ENCODE results near the gene ANO2.

ANO2 gene

DNA sequence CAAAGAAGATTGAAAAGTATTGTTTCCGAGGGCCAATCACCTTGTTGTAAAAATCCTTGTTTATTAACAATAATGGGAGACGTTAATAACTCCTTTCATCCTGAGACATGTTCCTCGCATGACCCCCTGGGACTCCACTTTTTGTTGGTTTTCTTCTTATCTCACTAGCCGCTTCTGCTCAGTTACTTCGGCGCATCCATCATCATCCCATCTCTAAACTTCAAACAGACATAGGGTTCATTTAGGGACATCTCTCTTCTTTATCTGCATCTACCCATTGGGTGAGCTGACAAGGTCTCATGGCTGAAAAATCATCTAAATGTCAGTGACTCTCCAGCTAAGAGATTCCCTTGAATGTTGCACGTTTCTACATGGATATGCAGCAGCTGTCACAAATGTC, 252.2 kb downstream of the ANO2 start:
- H3K4me3 ChIP-seq (ENCODE audit: low read depth, low read length), result no peak overlapping the region
- TF ChIP-seq, protein P1, sequence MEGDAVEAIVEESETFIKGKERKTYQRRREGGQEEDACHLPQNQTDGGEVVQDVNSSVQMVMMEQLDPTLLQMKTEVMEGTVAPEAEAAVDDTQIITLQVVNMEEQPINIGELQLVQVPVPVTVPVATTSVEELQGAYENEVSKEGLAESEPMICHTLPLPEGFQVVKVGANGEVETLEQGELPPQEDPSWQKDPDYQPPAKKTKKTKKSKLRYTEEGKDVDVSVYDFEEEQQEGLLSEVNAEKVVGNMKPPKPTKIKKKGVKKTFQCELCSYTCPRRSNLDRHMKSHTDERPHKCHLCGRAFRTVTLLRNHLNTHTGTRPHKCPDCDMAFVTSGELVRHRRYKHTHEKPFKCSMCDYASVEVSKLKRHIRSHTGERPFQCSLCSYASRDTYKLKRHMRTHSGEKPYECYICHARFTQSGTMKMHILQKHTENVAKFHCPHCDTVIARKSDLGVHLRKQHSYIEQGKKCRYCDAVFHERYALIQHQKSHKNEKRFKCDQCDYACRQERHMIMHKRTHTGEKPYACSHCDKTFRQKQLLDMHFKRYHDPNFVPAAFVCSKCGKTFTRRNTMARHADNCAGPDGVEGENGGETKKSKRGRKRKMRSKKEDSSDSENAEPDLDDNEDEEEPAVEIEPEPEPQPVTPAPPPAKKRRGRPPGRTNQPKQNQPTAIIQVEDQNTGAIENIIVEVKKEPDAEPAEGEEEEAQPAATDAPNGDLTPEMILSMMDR (IDR thresholded peaks at IDR 0.05; ENCODE audit: low read depth, low read length), result no peak

DNA sequence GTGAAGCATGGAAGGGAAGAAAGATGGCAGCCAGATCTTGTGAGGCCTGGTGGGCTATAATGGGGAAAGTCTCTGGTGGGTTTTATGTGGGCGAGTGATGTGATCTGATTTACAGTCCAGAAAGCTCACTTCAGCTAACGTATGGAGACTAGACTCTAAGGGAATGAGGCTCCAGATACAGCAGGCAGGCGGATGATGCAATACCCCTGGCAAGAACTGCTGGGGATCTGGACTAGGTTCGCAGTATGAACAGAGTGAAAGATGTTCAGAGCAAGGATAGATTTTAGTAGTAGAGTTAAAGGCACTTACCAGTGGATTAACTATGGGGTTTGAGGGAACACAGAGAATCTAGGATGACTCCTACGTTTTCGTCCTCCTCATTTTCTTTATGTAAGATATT, 253.1 kb downstream of the ANO2 start:
- H3K4me3 ChIP-seq (ENCODE audit: low read depth, low read length), result no peak overlapping the region
- TF ChIP-seq, protein P1 (IDR thresholded peaks at IDR 0.05; ENCODE audit: low read depth, low read length), result no peak

DNA sequence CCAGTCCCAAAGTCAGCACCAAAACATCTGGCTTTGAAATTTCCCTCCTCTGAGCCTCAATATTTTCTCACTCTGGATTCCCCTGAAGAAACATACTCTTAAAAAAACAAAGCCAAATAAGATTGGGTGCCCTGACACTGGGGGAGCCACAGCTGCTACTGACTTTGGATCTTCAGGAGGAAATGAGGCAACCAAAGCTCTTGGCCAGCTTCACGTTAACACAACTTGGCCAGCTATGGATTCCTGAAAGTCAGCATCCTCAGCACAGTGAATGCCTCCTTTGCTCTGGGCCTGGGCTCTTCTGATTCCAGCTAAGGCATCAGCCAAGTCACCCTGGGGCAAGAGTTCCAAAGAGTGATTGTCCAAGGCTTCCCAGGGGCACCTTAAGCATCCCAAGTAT, 254.8 kb downstream of the ANO2 start:
- TF ChIP-seq, protein P1 (IDR thresholded peaks at IDR 0.05; ENCODE audit: low read depth, low read length), result no peak
- no peak overlapping the region for H3K4me3 ChIP-seq (ENCODE audit: low read depth, low read length)

DNA sequence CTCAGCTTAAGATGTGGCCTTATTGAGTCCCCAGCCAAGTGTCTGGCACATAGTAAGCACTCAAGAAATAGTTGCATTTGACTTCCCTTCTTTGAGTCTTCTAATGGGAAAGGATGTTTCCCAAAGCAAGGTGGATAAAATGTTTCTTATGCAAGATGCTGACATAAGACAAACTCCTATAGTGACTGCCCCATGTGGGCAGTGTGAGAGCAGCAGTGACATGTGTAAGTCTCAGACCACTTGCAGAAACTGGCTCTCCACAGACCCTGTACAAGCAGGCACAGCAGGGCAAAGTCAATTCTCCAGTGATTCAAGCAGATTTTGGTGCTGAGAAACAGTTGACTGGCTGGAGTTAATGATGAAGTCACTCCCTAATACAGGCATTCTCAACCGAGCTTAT, 255.3 kb downstream of the ANO2 start:
- H3K4me3 ChIP-seq (ENCODE audit: low read depth, low read length), result no peak overlapping the region
- TF ChIP-seq, protein P1 (IDR thresholded peaks at IDR 0.05; ENCODE audit: low read depth, low read length), result no peak

DNA sequence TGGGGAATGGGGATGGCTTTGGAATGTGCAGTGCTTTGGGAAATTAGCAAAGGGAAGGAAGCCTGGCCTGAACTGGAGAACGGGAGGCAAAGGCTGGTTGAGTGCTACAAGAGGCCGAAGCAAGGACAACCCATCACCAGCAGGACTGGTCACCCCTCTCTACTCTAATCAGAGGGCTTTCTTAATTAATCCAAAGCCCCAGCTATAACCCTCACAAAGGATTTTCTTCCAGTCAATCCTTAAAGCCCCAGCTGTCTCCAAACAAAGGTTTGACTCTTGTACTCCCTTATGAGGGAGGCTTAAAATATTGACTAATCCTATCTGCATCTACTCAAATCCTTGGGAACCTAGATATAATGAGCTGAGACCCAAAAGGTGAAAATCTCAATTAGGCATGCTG, 256.8 kb downstream of the ANO2 start:
- TF ChIP-seq, protein P1 (IDR thresholded peaks at IDR 0.05; ENCODE audit: low read depth, low read length), result no peak
- H3K4me3 ChIP-seq (ENCODE audit: low read depth, low read length), result no peak overlapping the region

DNA sequence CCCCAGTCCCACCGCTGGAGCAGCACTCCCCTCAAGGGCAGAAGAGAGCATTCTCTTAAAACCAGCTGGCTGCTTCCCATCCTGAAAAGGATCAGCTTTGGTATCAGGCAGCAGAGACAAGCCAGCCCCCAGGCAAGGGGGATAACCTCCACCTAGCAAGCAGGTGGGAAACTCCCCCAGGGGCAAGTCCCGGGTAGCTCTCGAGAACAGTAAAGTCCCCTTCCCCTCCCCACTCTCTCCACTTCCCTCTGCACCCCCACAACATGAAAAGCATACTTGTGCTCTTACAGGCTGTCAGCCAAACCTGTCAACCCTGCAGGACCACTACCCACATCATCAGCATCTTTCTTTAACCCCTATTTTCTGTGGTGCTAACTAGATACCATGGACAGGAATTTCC, 259.1 kb downstream of the ANO2 start:
- TF ChIP-seq, protein P1 (IDR thresholded peaks at IDR 0.05; ENCODE audit: low read depth, low read length), result no peak
- H3K4me3 ChIP-seq (ENCODE audit: low read depth, low read length), result no peak overlapping the region

DNA sequence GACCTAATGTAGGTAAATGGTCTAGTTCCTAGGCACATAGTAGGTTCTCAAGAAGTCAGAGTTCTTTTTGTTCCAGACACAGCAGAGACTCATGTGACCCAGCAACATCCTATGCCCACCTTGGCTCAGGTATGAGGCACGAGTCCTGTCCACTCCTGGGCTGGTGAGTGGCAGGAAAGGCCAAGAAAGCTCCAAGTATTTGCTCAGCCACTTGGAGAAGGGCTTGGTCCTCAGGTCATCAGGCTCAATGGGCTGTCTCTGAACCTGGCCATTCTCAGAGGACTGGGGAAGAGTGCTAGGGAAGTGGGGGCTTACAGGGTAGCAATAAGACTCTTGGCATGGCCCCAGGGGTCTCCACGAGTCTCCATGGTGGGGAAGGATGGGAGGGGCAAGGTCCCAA, 260.1 kb downstream of the ANO2 start:
- TF ChIP-seq, protein P1 (IDR thresholded peaks at IDR 0.05; ENCODE audit: low read depth, low read length), result no peak
- H3K4me3 ChIP-seq (ENCODE audit: low read depth, low read length), result no peak overlapping the region
